CD14-positive monocyte (primary cell): ENCODE data around the gene GMDS. TPM values are rescaled to one million over a fixed set of nuclear protein-coding genes. Genes with fewer than 3 reads are reported as not detected.

Experiments used
- DNase-seq, 3 donors: peaks; one replicate each; pipeline ENCODE4 v3.0.0-alpha.2; 2011 to 2022
- H2AFZ ChIP-seq: 2 replicates; pipeline ENCODE4 v1.6.0; 2012; ENCODE audit warnings: mild to moderate bottlenecking, low read depth, low read length, inconsistent platforms; ENCODE audit not compliant: insufficient read depth, poor library complexity, severe bottlenecking
- H3K27ac ChIP-seq, 2 donors: 1 replicate in 1 of 2; 2 replicates in 1 of 2; pipeline ENCODE4 v1.5.1; 2012 to 2013; ENCODE audit warnings: low read length in 2 of 2, control low read depth in 1 of 2, inconsistent platforms in 1 of 2, low read depth in 1 of 2, mild to moderate bottlenecking in 1 of 2
- H3K27me3 ChIP-seq, 2 donors: one replicate each; pipeline versions ENCODE4 v1.6.0 to v1.6.1; 2011 to 2013; ENCODE audit warnings: low read length in 2 of 2; ENCODE audit not compliant: control insufficient read depth in 2 of 2, insufficient read depth in 2 of 2
- H3K36me3 ChIP-seq, 2 donors: replicated peaks in 1 of 2; 1 replicate in 1 of 2; 2 replicates in 1 of 2; pipeline versions ENCODE4 v1.5.1 to v1.6.1; 2012 to 2013; ENCODE audit warnings: low read length in 2 of 2, control low read depth in 1 of 2, inconsistent platforms in 1 of 2, mild to moderate bottlenecking in 1 of 2; ENCODE audit not compliant: insufficient read depth in 2 of 2, control insufficient read depth in 1 of 2
- H3K4me1 ChIP-seq, 2 donors: 1 replicate in 1 of 2; 2 replicates in 1 of 2; pipeline versions ENCODE4 v1.5.1 to v1.6.1; 2012 to 2013; ENCODE audit warnings: low read length in 2 of 2, control low read depth in 1 of 2, inconsistent platforms in 1 of 2, mild to moderate bottlenecking in 1 of 2, moderate library complexity in 1 of 2; ENCODE audit not compliant: insufficient read depth in 2 of 2, control insufficient read depth in 1 of 2
- H3K4me2 ChIP-seq: replicated peaks from 2 replicates; pipeline ENCODE3; 2012; ENCODE audit warnings: low read length, moderate library complexity, mild to moderate bottlenecking; ENCODE audit not compliant: poor library complexity, severe bottlenecking; ENCODE audit errors: extremely low read depth
- H3K4me3 ChIP-seq, 3 experiments: fragments of 200-600 bp in 1 of 3; sonication (generic) in 1 of 3; replicated peaks in 1 of 3; 1 replicate in 2 of 3; 2 replicates in 1 of 3; pipeline ENCODE4 v1.5.1; 2011 to 2013; ENCODE audit warnings: low read length in 3 of 3, mild to moderate bottlenecking in 3 of 3, control low read depth in 2 of 3, low read depth in 2 of 3, inconsistent platforms in 1 of 3, moderate library complexity in 1 of 3
- H3K79me2 ChIP-seq: 2 replicates; pipeline ENCODE4 v1.6.0; 2012; ENCODE audit warnings: mild to moderate bottlenecking, control low read depth, inconsistent platforms, low read length, moderate library complexity; ENCODE audit not compliant: insufficient read depth
- H3K9ac ChIP-seq: 2 replicates; pipeline ENCODE4 v1.6.0; 2017; ENCODE audit warnings: low read length, mild to moderate bottlenecking; ENCODE audit not compliant: insufficient read depth, poor library complexity, severe bottlenecking
- H3K9me3 ChIP-seq, 2 donors: replicated peaks in 1 of 2; 1 replicate in 1 of 2; 2 replicates in 1 of 2; pipeline versions ENCODE4 v1.5.1 to v1.6.1; 2012 to 2013; ENCODE audit warnings: low read length in 2 of 2, control low read depth in 1 of 2; ENCODE audit not compliant: control insufficient read depth in 1 of 2, insufficient read depth in 1 of 2
- H4K20me1 ChIP-seq: 2 replicates; pipeline ENCODE4 v1.6.0; 2012; ENCODE audit warnings: mild to moderate bottlenecking, low read length, control low read depth, moderate library complexity; ENCODE audit not compliant: insufficient read depth
- H3K27ac Mint-ChIP-seq, 7 donors: one replicate each; pipeline ENCODE4 v1.8.0; 2020; ENCODE audit warnings: mild to moderate bottlenecking in 7 of 7, mixed read lengths in 7 of 7, moderate library complexity in 6 of 7, inconsistent platforms in 2 of 7
- H3K27me3 Mint-ChIP-seq, 3 donors: one replicate each; pipeline ENCODE4 v1.8.0; 2021 to 2022; ENCODE audit warnings: low read depth in 3 of 3, mild to moderate bottlenecking in 3 of 3, mixed read lengths in 3 of 3, moderate library complexity in 3 of 3, inconsistent platforms in 1 of 3
- H3K36me3 Mint-ChIP-seq, 2 donors: one replicate each; pipeline ENCODE4 v1.8.0; 2020; ENCODE audit warnings: mixed read lengths in 2 of 2, inconsistent platforms in 1 of 2, mild to moderate bottlenecking in 1 of 2
- H3K4me1 Mint-ChIP-seq: one replicate; pipeline ENCODE4 v1.8.0; 2020; ENCODE audit warnings: mild to moderate bottlenecking, mixed read lengths
- H3K4me3 Mint-ChIP-seq, 2 donors: one replicate each; pipeline ENCODE4 v1.8.0; 2020; ENCODE audit warnings: mild to moderate bottlenecking in 2 of 2, mixed read lengths in 2 of 2, moderate library complexity in 1 of 2
- H3K9me3 Mint-ChIP-seq, 7 donors: one replicate each; pipeline ENCODE4 v1.8.0; 2020 to 2022; ENCODE audit warnings: mixed read lengths in 7 of 7, mild to moderate bottlenecking in 6 of 7, moderate library complexity in 6 of 7, inconsistent platforms in 2 of 7
- CTCF ChIP-seq: fragments of 200-600 bp; IDR thresholded peaks from one replicate; pipeline ENCODE4 v1.8.0; 2022; ENCODE audit warnings: antibody characterized with exemption, mild to moderate bottlenecking
- WGBS: methylation state at CpG from one replicate; pipeline ENCODE4 v1.1.5; 2013; ENCODE audit warnings: missing lambda C conversion rate; ENCODE audit not compliant: insufficient coverage; 5-methylcytosine and 5-hydroxymethylcytosine counted together
- intact Hi-C, 2 donors: fragments of 100-400 bp; cut with micrococcal nuclease; formaldehyde crosslinking; loops; one replicate each; pipeline versions ENCODE4 v1.15.0 to v1.15.1; 2023
- polyA plus RNA-seq, 3 donors: library from polyadenylated mRNA; depleted of rRNA in 1 of 3; unstranded in 2 of 3; stranded (reverse) in 1 of 3; fragments of 300-500 nt in 2 of 3; fragments of >200 nt in 1 of 3; fragmentation: Illumina TruSeq in 2 of 3; gene quantifications; 1 replicate in 2 of 3; 2 replicates in 1 of 3; pipeline ENCODE4 v1.2.3, GENCODE V29; 2012 to 2021

GMDS gene
- polyA plus RNA-seq, 3 donors = 10.5 to 19.9 (median 17.6) TPM

GRCh38 chr6:1820714-1821113, 424.7 kb downstream of the GMDS start:
- Mint-ChIP-seq H3K9me3 (peaks cover 0 to 4% (median 0%) of the 10 kb centered on the region in 7 donors), H3K4me1 (no peaks in the 10 kb centered on the region), H3K36me3 (no peaks in the 10 kb centered on the region), H3K4me3 (no peak overlapping the region), H3K27ac (no peak overlapping the region), H3K27me3 (peaks cover 0 to 4% (median 2%) of the 10 kb centered on the region in 3 donors)
- no peak for DNase-seq
- no peak for TF ChIP-seq CTCF
- Histone ChIP-seq H3K27me3 (no peaks in the 10 kb centered on the region), H3K4me3 (no peak overlapping the region), H3K36me3 (no peaks in the 10 kb centered on the region), H4K20me1 (no peaks in the 10 kb centered on the region), H3K9me3 (no peaks in the 10 kb centered on the region), H3K9ac (no peak overlapping the region), H2AFZ (no peak overlapping the region), H3K27ac (no peak overlapping the region), H3K4me2 (no peak overlapping the region), H3K79me2 (no peaks in the 10 kb centered on the region), H3K4me1 (no peaks in the 10 kb centered on the region)
- intact Hi-C loops = no loop called here
- WGBS = no CpG with 5 or more reads among the region's 1 CpG

GRCh38 chr6:1820165-1820564, 425.2 kb downstream of the GMDS start:
- intact Hi-C loops = no loop called here
- no peaks in the 10 kb centered on the region for H3K36me3 Mint-ChIP-seq
- no peaks in the 10 kb centered on the region for H3K9me3 ChIP-seq
- no peaks in the 10 kb centered on the region for H3K4me1 ChIP-seq
- H3K4me2 ChIP-seq = no peak overlapping the region
- no peak overlapping the region for H2AFZ ChIP-seq
- H4K20me1 ChIP-seq = no peaks in the 10 kb centered on the region
- TF ChIP-seq CTCF = no peak
- H3K4me3 ChIP-seq = no peak overlapping the region
- H3K27ac ChIP-seq = no peak overlapping the region
- no peak overlapping the region for H3K9ac ChIP-seq
- no peak overlapping the region for H3K4me3 Mint-ChIP-seq
- H3K36me3 ChIP-seq = no peaks in the 10 kb centered on the region
- H3K9me3 Mint-ChIP-seq = peaks cover 0 to 4% (median 0%) of the 10 kb centered on the region in 7 donors
- H3K27me3 ChIP-seq = no peaks in the 10 kb centered on the region
- H3K27ac Mint-ChIP-seq = no peak overlapping the region
- WGBS = no CpG with 5 or more reads among the region's 1 CpG
- no peak for DNase-seq
- H3K27me3 Mint-ChIP-seq = peaks cover 0 to 4% (median 2%) of the 10 kb centered on the region in 3 donors
- H3K79me2 ChIP-seq = no peaks in the 10 kb centered on the region
- H3K4me1 Mint-ChIP-seq = no peaks in the 10 kb centered on the region
